Activated CD4-positive, alpha-beta T cell treated with anti-CD3 and anti-CD28 coated beads, Interleukin-2, amount 50 U/mL, for 4 hours (primary cell): ENCODE data around the gene MRPL53.

Source experiments
- DNase-seq, 2 experiments: peaks; one replicate each; pipeline ENCODE4 v3.0.0-alpha.2; 2020

MRPL53 gene

DNA sequence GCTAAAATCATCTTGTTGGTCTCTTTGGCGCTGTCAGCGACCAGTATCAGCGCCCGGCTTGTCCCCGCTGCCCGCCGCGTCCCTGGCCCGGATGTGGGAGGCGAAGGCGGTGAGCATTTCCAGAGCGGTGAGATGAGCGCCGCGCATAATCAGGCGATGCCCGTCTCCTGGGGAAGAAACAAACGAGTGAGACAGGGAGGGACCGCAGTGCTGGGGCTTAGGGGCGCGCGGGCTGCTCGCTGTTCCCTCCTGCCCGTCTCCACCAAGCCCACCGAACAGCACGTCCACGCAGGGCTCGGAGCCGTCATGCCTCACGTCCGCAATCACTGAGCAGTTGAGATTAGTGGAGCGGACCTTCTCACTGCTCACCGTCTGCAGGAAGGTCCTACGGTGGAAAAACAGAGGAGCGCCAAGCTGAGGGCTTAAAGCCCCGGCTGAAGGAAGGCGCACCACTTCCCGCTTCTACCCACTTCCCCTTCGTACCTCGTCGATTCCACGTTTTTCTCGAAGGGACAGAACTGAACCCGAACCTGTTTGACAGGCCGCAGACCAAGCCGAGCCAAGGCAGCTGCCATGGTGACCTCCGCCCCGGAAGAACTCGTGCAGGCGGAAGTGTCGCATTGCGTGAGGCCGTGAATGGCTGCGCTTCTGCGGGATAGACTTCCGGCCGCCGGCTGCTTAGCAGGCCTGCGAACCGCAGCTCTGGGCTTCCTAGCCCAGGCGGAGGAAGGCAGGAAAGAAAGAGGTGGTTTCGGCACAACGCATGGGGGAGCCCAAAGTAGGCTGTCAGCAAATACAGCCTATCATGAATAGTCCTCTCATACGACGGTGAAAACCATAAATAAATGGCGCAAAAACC lies at the start of gene MRPL53:
Gene MRPL53 (minus strand): TSS at position 595 of the 859 bp plus-strand sequence. CDS start 20 bp downstream, at position 575.
- peak; percentile 95 to 96 for DNase-seq

- DNase-seq: no peak
Observed at GRCh38 chr2:74516650-74517049, 44.2 kb upstream of the MRPL53 start.

GRCh38 chr2:74515981-74516633 lies 43.6 kb upstream of the MRPL53 start:
- peak; percentile 73 to 75 for DNase-seq

DNA sequence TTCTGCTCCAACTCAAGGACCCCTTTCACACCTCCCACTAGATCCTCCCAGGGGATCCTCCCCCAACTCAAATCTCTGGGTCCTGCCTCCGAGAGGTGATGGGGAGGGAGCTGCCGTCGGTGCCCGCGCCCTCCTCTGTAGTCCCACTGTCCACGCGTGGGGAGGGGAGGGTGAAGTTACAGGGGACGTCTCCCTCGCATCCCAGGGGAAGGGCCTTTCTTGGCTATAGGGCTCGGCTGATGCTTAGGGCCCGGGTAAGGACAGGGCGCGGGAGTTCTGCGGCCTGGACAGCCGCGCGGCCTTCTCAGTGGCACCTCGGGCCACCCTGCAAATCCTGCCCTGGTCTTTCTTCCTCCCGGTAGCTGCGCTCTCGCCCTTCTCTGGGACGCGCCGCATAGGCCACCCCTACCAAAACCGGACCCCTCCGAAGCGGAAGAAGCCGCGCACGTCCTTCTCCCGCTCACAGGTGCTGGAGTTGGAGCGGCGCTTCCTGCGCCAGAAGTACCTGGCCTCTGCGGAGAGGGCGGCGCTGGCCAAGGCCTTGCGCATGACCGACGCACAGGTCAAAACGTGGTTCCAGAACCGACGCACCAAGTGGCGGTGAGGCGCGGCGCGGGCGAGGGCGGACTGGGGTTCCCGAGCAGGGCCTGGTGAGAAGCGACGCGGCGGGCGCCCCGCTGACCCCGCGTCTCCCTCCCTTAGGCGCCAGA lies 42.9 kb upstream of the MRPL53 start:
- DNase-seq: no peak

GRCh38 chr2:74514368-74515270 lies 42.1 kb upstream of the MRPL53 start, which contains the start of gene TLX2:
TLX2 (plus strand) TSS chr2:74514450; CDS start chr2:74514807, 357 bp downstream.
- DNase-seq: no peak

GRCh38 chr2:74513605-74514367 lies 41.3 kb upstream of the MRPL53 start:
- no peak for DNase-seq

- DNase-seq: no peak
Observed at GRCh38 chr2:74512744-74513604, 40.5 kb upstream of the MRPL53 start.

DNA sequence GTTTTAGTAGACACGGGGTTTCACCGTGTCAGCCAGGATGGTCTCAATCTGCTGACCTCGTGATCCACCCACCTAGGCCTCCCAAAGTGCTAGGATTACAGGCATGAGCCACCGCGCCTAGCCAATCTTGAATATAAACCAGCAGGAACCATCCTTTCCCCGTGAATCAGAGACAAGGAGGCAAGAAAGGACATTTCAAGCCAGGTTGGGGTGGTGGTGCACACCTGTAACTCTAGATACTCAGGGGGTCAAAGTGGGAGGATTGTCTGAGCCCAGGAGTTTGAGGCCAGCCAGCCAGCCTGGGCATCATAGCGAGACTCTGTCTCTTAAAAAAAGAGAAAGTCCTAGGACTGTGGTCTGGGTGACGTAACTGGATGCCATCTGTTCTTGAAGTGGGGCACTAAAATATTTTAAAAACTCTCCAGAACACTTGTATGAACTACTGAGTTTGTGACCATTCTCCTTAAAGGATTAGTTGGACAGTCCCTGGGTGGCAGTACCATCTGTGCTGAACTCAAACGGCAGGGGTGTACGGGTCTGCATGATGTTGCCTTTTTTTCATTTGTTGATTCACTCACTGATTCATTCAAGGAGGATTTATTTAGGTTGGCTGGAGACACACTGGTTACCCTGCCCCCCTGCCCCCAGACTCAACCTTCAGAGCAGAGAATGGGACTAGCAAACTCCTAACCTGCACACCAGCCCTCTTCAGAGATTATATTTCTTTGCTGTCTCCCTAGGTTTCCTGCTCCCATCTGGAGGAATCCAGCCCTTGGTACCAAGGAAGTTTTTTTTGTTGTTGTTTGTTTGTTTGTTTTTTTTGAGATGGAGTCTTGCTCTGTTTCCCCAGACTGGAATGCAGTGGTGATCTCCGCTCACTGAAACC lies 38.9 kb upstream of the MRPL53 start:
- no peak for DNase-seq

DNA sequence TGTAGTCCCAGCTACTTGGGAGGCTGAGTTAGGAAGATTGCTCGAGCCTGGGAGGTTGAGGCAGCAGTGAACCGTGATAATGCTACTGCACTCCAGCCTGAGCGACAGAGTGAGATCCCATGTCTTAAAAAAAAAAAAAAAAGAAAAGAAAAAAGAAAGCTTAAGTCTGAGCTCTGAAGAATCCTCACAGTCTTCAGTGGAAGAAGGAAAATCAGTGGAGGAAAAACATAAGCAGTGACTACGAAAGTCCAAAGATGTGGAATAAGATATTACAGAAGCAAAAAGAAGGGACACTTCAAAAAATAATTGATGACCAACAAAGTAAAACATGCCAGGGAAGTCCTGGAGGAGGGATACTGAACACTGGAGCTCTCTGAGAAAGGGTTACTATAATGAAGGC lies 37.8 kb upstream of the MRPL53 start:
- DNase-seq: no peak

DNA sequence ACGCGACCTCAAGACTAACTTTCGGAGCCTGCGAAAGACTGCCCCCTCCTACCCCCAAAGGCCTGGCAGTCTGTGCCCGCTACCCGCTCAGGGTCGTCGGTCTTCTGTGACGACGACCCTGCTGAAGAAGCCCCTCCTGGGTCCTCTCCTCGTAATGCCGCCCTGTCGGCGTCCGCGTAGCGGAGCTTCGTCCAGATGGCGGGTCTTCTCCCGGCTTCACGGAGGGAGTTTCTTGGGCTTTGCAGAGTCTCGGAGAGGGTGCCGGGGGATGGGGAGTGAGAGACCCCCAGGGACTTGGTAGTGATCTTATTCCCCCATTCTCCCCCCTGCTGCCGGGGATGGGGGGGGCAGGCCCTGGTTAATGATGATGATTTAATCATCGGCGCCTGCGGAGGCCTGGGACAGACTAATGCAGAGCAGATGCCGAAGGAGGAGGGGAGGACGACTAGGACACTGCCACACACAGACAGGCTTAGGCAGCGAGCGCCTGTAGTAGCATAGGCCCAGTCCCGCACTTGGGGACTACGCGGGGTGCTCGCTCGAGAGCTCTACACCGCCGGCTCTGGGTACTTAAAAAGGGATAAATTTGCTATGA lies 35.5 kb upstream of the MRPL53 start:
- DNase-seq: no peak

GRCh38 chr2:74507145-74507925 lies 34.9 kb upstream of the MRPL53 start, which contains the start of gene PCGF1:
PCGF1 (minus strand) TSS chr2:74507695; CDS start chr2:74507668, 27 bp downstream.
- peak; percentile 99 for DNase-seq

DNA sequence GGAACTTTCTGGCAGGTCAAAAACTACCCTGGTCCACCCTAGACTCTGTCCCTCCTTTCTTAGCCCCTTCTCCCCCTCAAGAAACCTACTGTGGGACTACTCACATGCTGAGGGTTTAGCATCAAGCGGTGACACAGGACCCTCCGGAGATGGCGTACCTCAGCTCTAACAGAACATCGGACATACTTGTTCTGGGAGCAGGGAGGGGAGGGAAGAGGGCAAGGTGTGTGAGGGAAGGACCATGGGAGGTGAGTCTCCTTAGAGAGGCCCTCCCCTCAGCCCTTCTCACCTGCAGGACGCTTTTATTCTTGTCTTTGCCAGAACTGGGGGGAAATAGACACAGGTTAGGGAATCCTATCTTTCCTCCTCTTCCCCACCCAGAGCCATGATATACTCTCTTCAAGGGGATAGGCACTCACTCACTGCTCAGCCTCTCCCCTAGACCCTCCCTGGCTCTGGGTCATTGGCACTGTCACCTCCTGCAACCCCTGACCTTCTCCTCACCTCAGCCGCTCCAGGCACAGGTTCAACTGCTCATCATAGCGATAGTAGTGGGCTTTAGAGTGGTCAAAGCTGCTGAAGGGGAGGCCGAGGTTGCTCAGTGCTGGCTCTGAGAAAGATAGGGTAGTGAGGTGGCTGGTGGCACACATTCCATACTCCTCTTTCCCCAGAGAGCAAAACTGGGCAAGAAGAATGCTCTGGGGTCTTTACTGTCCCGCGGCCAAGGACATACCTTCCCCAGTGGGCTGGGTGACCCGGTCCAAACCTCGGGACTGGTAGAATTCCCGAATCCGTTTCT lies 33.2 kb upstream of the MRPL53 start:
- DNase-seq: no peak

DNA sequence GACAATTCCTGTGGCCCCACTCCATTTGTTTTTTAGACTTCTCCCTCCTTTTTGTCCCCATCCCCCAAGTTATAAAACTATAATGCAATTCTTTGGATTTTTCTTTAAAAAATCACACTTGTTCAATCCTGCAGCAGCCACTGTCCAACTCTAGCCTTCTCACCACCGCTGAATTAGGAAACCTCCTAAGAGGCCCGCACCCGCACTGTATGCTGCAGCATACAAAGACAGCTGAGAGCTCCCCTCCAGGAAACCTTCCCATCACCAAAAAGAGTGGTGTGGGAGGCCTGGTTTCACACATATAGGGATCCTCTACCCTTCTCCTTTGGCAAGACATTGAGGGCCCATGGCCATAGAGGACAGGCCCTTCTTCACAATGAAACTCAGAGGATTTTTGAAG lies 32.1 kb upstream of the MRPL53 start:
- DNase-seq: no peak

- no peak for DNase-seq
Observed at GRCh38 chr2:74503506-74504475, 31.3 kb upstream of the MRPL53 start.

GRCh38 chr2:74502720-74503505 lies 30.4 kb upstream of the MRPL53 start:
- DNase-seq: no peak
